ENCODE results near the gene THG1L.

Gene THG1L

GRCh38 chr5:157761690-157762621 is 30.7 kb downstream of the THG1L start:
- DNase-seq = peak; percentile 62

GRCh38 chr5:157764531-157764930 is 33.3 kb downstream of the THG1L start:
- no peak for DNase-seq

GRCh38 chr5:157766442-157766841 is 35.2 kb downstream of the THG1L start:
- no peak for DNase-seq

GRCh38 chr5:157766902-157767301 is 35.7 kb downstream of the THG1L start:
- no peak for DNase-seq

- no peak for DNase-seq
Observed at GRCh38 chr5:157767689-157768088, 36.5 kb downstream of the THG1L start.

- DNase-seq = no peak
Observed at GRCh38 chr5:157770665-157771064, 39.4 kb downstream of the THG1L start.

DNA sequence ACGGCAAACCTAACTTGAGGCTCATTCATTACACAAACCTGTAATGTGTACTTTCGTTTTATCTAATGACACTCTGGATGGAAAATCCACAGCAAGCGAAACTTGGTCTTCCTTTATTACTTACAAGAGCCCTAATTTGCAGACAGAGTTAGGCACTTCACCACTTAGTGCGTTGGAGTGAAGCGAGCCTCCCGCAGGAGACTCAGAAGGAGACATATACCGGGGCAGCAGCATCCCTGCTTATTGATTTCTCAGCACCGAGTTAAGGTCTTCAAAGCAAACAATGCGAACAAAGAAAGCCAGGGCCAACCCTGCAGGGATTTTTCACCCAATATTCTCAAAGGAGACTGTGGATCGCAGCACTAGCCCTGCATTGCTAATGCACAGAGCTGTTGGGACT is 40.9 kb downstream of the THG1L start:
- DNase-seq = no peak

DNA sequence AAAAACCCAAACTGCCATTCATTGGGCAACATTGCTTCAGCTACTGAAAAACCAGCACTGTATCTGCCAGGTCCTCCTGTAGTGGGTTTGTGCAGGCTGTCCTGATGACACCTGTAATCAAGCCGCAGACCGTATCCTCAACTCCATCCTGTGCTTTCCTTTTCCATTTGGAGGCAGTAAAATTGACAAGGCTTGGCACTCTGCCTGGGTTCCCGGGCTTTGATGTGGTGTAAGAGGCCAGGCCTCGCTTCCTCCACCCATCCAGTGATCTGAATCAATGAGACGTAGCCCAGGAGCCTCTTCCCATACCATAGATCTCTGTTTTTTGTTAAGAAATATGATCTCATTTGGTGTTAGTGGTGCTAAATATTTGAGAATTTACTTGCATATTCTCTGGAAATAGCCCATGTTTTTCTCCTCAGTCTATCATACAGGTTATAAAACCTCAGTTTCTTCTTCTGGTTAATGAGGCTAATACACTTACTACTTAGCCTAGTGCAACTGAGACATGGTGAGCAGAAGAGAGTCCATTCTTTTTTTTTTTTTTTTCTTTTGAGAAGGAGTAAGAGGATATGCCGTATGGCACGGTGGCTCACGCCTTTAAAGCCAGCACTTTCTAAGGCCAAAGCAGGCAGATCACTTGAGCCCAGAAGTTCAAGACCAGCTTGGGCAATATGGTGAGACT is 47.0 kb downstream of the THG1L start:
- no peak for DNase-seq

DNA sequence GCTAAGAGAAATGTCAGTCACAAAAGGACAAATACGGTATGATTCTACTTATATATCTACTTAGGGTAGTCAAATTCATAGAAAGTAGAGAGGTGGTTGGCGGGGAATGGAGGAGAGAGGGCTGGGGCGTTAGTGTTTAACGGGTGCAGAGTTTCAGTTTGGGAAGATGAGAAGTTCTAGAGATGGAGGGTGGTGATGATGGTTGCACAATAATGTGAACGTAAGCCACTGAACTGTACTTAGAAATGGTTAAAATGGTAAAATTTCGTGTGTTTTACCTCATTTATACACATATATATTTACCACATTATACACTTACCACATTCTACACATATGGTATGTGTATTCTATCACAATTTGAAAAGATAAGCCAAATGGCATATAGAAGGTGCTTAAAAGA is 48.0 kb downstream of the THG1L start:
- no peak for DNase-seq

GRCh38 chr5:157785801-157786200 is 54.6 kb downstream of the THG1L start:
- no peak for DNase-seq

Data from inflammatory macrophage treated with lipopolysaccharide for 4 hours (primary cell).